K562 (cell line): ENCODE results near the gene LRRC9. TPM values are rescaled to one million over a fixed set of nuclear protein-coding genes. Genes with fewer than 3 reads are reported as not detected.

Experiments used
- ATAC-seq: fragments of 200-7000 bp; cut with Tn5 transposase; 3 replicates; pipeline ENCODE4 v1.9.1; 2020; ENCODE audit warnings: moderate library complexity
- BruUV-seq: library from RNA; stranded (reverse); fragments of 400-500 nt; replicated peaks from 2 replicates; lab custom pipeline; 2021; lab: Mats Ljungman, UMichigan
- CTCF ChIA-PET: fragments of 300-600 bp; formaldehyde crosslinking; extraction: SDS; loops from one replicate; lab custom pipeline; 2021; ENCODE audit warnings: low intra/inter-chr PET ratio; lab: Yijun Ruan, JAX
- POLR2A ChIA-PET: fragments of 300-600, 350-650 bp; sonication (Branson Sonifier 250); formaldehyde crosslinking; extraction: SDS; loops from one replicate; lab custom pipeline; 2021; ENCODE audit warnings: antibody characterized with exemption, inconsistent platforms; lab: Yijun Ruan, JAX
- DNase-seq, 4 experiments: peaks; one replicate each; pipeline versions ENCODE4 v3.0.0 to v3.0.0-alpha.2; 2011 to 2018; ENCODE audit warnings: low spot score in 3 of 4, mixed read lengths in 3 of 4; ENCODE audit errors: extremely low read depth in 1 of 4
- FAIRE-seq: peaks from 2 replicates; lab custom pipeline; 2011; peaks lifted over from hg19 to GRCh38; lab: Jason Lieb, UNC
- H2AFZ ChIP-seq: 2 replicates; pipeline ENCODE4 v1.6.0; 2011; ENCODE audit warnings: low read depth, low read length, control low read depth, inconsistent platforms
- H3K27ac ChIP-seq: fragments of 200-600 bp; 3 replicates; pipeline ENCODE4 v1.8.0; 2011; ENCODE audit warnings: low read depth, mild to moderate bottlenecking, control low read depth, inconsistent platforms, low read length, moderate library complexity, mixed read lengths; ENCODE audit errors: extremely low read depth
- H3K27me3 ChIP-seq, 2 experiments: fragments of 300-600 bp in 1 of 2; 2 replicates in 1 of 2; 3 replicates in 1 of 2; pipeline versions ENCODE4 v1.6.0 to v1.8.0; 2011; ENCODE audit warnings: inconsistent platforms in 2 of 2, low read length in 2 of 2, mild to moderate bottlenecking in 1 of 2, mixed read lengths in 1 of 2, moderate library complexity in 1 of 2; ENCODE audit not compliant: control insufficient read depth in 2 of 2, insufficient read depth in 2 of 2
- H3K36me3 ChIP-seq: fragments of 300-600 bp; 3 replicates; pipeline ENCODE4 v1.8.0; 2011; ENCODE audit warnings: mild to moderate bottlenecking, low read length, inconsistent platforms; ENCODE audit not compliant: control insufficient read depth, insufficient read depth
- H3K4me1 ChIP-seq, 2 experiments: fragments of 200-600 bp in 1 of 2; replicated peaks in 1 of 2; 2 replicates in 1 of 2; 3 replicates in 1 of 2; pipeline versions ENCODE4 v1.5.1 to v1.8.0; 2011; ENCODE audit warnings: inconsistent platforms in 2 of 2, low read length in 2 of 2, mild to moderate bottlenecking in 1 of 2, mixed read lengths in 1 of 2, moderate library complexity in 1 of 2; ENCODE audit not compliant: control insufficient read depth in 2 of 2, insufficient read depth in 2 of 2
- H3K4me2 ChIP-seq: 2 replicates; pipeline ENCODE4 v1.6.1; 2011; ENCODE audit warnings: low read length, control low read depth, inconsistent platforms, mixed read lengths; ENCODE audit not compliant: insufficient read depth
- H3K4me3 ChIP-seq: fragments of 200-600 bp; sonication (generic), shearing (Covaris generic); 2 replicates; pipeline ENCODE4 v1.5.1; 2016; ENCODE audit warnings: control low read depth, inconsistent platforms
- H3K79me2 ChIP-seq: fragments of 200-600 bp; 3 replicates; pipeline ENCODE4 v1.8.0; 2011; ENCODE audit warnings: low read length, inconsistent platforms; ENCODE audit not compliant: control insufficient read depth, insufficient read depth
- H3K9ac ChIP-seq, 2 experiments: 2 replicates each; pipeline versions ENCODE4 v1.6.0 to v1.6.1; 2011; ENCODE audit warnings: low read depth in 2 of 2, low read length in 2 of 2, control low read depth in 1 of 2, inconsistent platforms in 1 of 2, mild to moderate bottlenecking in 1 of 2, mixed read lengths in 1 of 2; ENCODE audit not compliant: insufficient read depth in 1 of 2
- H3K9me1 ChIP-seq: one replicate; pipeline ENCODE4 v1.6.0; 2011; ENCODE audit warnings: inconsistent platforms, mild to moderate bottlenecking, low read length, moderate library complexity; ENCODE audit not compliant: control insufficient read depth, insufficient read depth
- H3K9me3 ChIP-seq: replicated peaks from 2 replicates; pipeline ENCODE4 v1.5.1; 2011; ENCODE audit warnings: low read depth, low read length, inconsistent platforms; ENCODE audit not compliant: control insufficient read depth, insufficient read depth
- H4K20me1 ChIP-seq: replicated peaks from 2 replicates; pipeline ENCODE4 v1.6.1; 2011; ENCODE audit warnings: low read length, inconsistent platforms, mixed read lengths; ENCODE audit not compliant: control insufficient read depth, insufficient read depth
- ZNF282 ChIP-seq: sonication (generic); formaldehyde crosslinking; IDR thresholded peaks from 2 replicates; pipeline ENCODE4 v1.8.1; 2023; ENCODE audit warnings: missing genetic modification reagents
- in situ Hi-C: fragments of 300-500 bp; cut with MboI; formaldehyde crosslinking; loops from 4 replicates; pipeline ENCODE4 v1.15.0; 2018; ENCODE audit warnings: inconsistent platforms, mixed read lengths
- intact Hi-C: fragments of 100-400 bp; cut with micrococcal nuclease; formaldehyde crosslinking; loops from 2 replicates; pipeline ENCODE4 v1.14.2; 2022
- polyA plus RNA-seq, 8 experiments: library from polyadenylated mRNA; depleted of rRNA in 4 of 8; stranded (reverse) in 5 of 8; unstranded in 3 of 8; fragments of >200 nt; fragmentation: Nextera tagmentation in 2 of 8; fragmentation: Illumina TruSeq in 1 of 8; extraction: Ambion mirVana in 2 of 8; extraction: Trizol in 1 of 8; gene quantifications; 2 replicates each; pipeline versions ENCODE4 v1.2.1 to v1.2.3, GENCODE V29; 2011 to 2014; ENCODE audit warnings: inconsistent platforms in 1 of 8, missing spikeins in 1 of 8
- total RNA-seq, 7 experiments: library from RNA; depleted of rRNA in 6 of 7; stranded (reverse); fragments of >200 nt in 6 of 7; fragmentation: Illumina TruSeq in 2 of 7; extraction: Trizol in 2 of 7; gene quantifications; 2 replicates each; pipeline versions ENCODE4 v1.2.1 to v1.2.3, GENCODE V29; 2011 to 2021; ENCODE audit warnings: low replicate concordance in 1 of 7
- TF ChIP-seq, protein P1 (sequence below): fragments of 450-650 bp; IDR thresholded peaks from 2 replicates; pipeline ENCODE4 v1.6.1; 2018; ENCODE audit not compliant: partially characterized antibody

The LRRC9 gene
- total and polyA plus RNA-seq, 9 of the 15 experiments (the other 6 are each of a cell fraction or from before 2014, with no cell fraction given) = not detected

GRCh38 chr14:60095231-60095630 is 175.3 kb downstream of the LRRC9 start:
- no peak overlapping the region; the same call in 1 of the 2 replicates for H3K4me2 ChIP-seq
- FAIRE-seq (no peak), ATAC-seq (no peak), DNase-seq (no peak)
- ChIA-PET CTCF (interaction anchor here (0.6 kb wide), 1 partner anchor 1743 kb away, joined by 3 read pairs; no protein-coding TSS in a partner anchor), POLR2A (no interaction called here)
- intact Hi-C loops = no loop called here
- H3K4me1 ChIP-seq = peaks cover 0 to 22% of the 10 kb centered on the region in 2 experiments; a peak in 3 of 5 replicates
- no peaks in the 10 kb centered on the region for H3K9me1 ChIP-seq
- no peak overlapping the region for H3K27ac ChIP-seq
- in situ Hi-C loops = no loop called here
- no peak overlapping the region for H3K9ac ChIP-seq
- no peaks in the 10 kb centered on the region for H4K20me1 ChIP-seq
- peaks cover 19% of the 10 kb centered on the region; the same call in 2 of the 3 replicates for H3K36me3 ChIP-seq
- BruUV-seq = no TSS peak
- TF ChIP-seq ZNF282 (CRISPR knock-in tag) = no peak
- TF ChIP-seq, protein P1, sequence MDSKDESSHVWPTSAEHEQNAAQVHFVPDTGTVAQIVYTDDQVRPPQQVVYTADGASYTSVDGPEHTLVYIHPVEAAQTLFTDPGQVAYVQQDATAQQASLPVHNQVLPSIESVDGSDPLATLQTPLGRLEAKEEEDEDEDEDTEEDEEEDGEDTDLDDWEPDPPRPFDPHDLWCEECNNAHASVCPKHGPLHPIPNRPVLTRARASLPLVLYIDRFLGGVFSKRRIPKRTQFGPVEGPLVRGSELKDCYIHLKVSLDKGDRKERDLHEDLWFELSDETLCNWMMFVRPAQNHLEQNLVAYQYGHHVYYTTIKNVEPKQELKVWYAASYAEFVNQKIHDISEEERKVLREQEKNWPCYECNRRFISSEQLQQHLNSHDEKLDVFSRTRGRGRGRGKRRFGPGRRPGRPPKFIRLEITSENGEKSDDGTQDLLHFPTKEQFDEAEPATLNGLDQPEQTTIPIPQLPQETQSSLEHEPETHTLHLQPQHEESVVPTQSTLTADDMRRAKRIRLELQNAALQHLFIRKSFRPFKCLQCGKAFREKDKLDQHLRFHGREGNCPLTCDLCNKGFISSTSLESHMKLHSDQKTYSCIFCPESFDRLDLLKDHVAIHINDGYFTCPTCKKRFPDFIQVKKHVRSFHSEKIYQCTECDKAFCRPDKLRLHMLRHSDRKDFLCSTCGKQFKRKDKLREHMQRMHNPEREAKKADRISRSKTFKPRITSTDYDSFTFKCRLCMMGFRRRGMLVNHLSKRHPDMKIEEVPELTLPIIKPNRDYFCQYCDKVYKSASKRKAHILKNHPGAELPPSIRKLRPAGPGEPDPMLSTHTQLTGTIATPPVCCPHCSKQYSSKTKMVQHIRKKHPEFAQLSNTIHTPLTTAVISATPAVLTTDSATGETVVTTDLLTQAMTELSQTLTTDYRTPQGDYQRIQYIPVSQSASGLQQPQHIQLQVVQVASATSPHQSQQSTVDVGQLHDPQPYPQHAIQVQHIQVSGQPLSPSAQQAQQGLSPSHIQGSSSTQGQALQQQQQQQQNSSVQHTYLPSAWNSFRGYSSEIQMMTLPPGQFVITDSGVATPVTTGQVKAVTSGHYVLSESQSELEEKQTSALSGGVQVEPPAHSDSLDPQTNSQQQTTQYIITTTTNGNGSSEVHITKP = peak; percentile 37
- no peaks in the 10 kb centered on the region; the same call in 1 of the 2 replicates for H3K9me3 ChIP-seq
- H3K27me3 ChIP-seq = no peaks in the 10 kb centered on the region
- H3K79me2 ChIP-seq = peaks cover 79% of the 10 kb centered on the region
- H3K4me3 ChIP-seq = no peak overlapping the region
- no peak overlapping the region for H2AFZ ChIP-seq
